Caco-2 (cell line): Measurements from ENCODE around the gene SIX3. TPM values are rescaled to one million over a fixed set of nuclear protein-coding genes. Genes with fewer than 3 reads are reported as not detected.

Source experiments
- BruUV-seq: library from RNA; stranded (reverse); fragments of 400-500 nt; replicated peaks from 2 replicates; lab custom pipeline; 2021; lab: Mats Ljungman, UMichigan
- CTCF ChIA-PET: fragments of 300-600 bp; sonication (Branson Sonifier 250); formaldehyde crosslinking; loops from one replicate; lab custom pipeline; 2022; ENCODE audit warnings: antibody characterized with exemption; lab: Charles Lee
- POLR2A ChIA-PET: fragments of 300-600 bp; sonication (Branson Sonifier 250); formaldehyde crosslinking; loops from one replicate; lab custom pipeline; 2022; ENCODE audit warnings: antibody characterized with exemption; lab: Charles Lee
- DNase-seq, 2 experiments: peaks; one replicate each; pipeline versions ENCODE4 v3.0.0 to v3.0.0-alpha.2; 2020 to 2022
- H3K27me3 ChIP-seq: replicated peaks from 2 replicates; pipeline ENCODE4 v1.6.0; 2011; ENCODE audit warnings: low read length; ENCODE audit not compliant: control insufficient read depth, insufficient read depth
- H3K36me3 ChIP-seq: 2 replicates; pipeline ENCODE4 v1.5.1; 2011; ENCODE audit warnings: low read length; ENCODE audit not compliant: control insufficient read depth, insufficient read depth
- H3K4me1 ChIP-seq: fragments of 250-450 bp; sonication (Bioruptor Pico); 2 replicates; pipeline ENCODE4 v1.5.1; 2020; ENCODE audit warnings: mild to moderate bottlenecking
- H3K4me3 ChIP-seq: 2 replicates; pipeline ENCODE4 v1.5.1; 2011; ENCODE audit warnings: low read depth, mild to moderate bottlenecking, control low read depth, low read length
- H3K9me3 ChIP-seq: fragments of 250-450 bp; sonication (Bioruptor Pico); 2 replicates; pipeline ENCODE4 v1.5.1; 2020; ENCODE audit warnings: mild to moderate bottlenecking, moderate library complexity
- H3K27ac Mint-ChIP-seq: one replicate; pipeline ENCODE4 v1.8.0; 2022; ENCODE audit warnings: mixed read lengths; ENCODE audit not compliant: unreplicated experiment
- H3K27me3 Mint-ChIP-seq: one replicate; pipeline ENCODE4 v1.8.0; 2022; ENCODE audit warnings: mixed read lengths; ENCODE audit not compliant: insufficient read depth, unreplicated experiment
- H3K36me3 Mint-ChIP-seq: one replicate; pipeline ENCODE4 v1.8.0; 2022; ENCODE audit warnings: mild to moderate bottlenecking, mixed read lengths; ENCODE audit not compliant: insufficient read depth, unreplicated experiment
- H3K4me1 Mint-ChIP-seq: one replicate; pipeline ENCODE4 v1.8.0; 2022; ENCODE audit warnings: low read depth, mixed read lengths; ENCODE audit not compliant: unreplicated experiment
- H3K4me3 Mint-ChIP-seq: one replicate; pipeline ENCODE4 v1.8.0; 2022; ENCODE audit warnings: mild to moderate bottlenecking, moderate library complexity, mixed read lengths; ENCODE audit not compliant: unreplicated experiment
- H3K9me3 Mint-ChIP-seq: one replicate; pipeline ENCODE4 v1.8.0; 2022; ENCODE audit warnings: mixed read lengths; ENCODE audit not compliant: unreplicated experiment
- intact Hi-C: fragments of 100-400 bp; cut with micrococcal nuclease; formaldehyde crosslinking; loops from one replicate; pipeline ENCODE4 v1.10.0; 2022; ENCODE audit not compliant: unreplicated experiment
- total RNA-seq: library from RNA; stranded (reverse); gene quantifications from 2 replicates; pipeline ENCODE4 v1.2.3, GENCODE V29; 2022
- TF ChIP-seq, protein P1 (sequence below), 2 experiments: fragments of 200-600 bp in 1 of 2; IDR thresholded peaks; 1 replicate in 1 of 2; 2 replicates in 1 of 2; pipeline versions ENCODE4 v1.5.1 to v1.8.0; 2011 to 2022; ENCODE audit warnings: antibody characterized with exemption in 1 of 2, control low read depth in 1 of 2, inconsistent platforms in 1 of 2, low read depth in 1 of 2, low read length in 1 of 2, mild to moderate bottlenecking in 1 of 2, moderate library complexity in 1 of 2; ENCODE audit not compliant: insufficient read depth in 1 of 2, severe bottlenecking in 1 of 2, unreplicated experiment in 1 of 2

Gene SIX3
- total RNA-seq, 1 experiment from 2014 or later: not detected

DNA sequence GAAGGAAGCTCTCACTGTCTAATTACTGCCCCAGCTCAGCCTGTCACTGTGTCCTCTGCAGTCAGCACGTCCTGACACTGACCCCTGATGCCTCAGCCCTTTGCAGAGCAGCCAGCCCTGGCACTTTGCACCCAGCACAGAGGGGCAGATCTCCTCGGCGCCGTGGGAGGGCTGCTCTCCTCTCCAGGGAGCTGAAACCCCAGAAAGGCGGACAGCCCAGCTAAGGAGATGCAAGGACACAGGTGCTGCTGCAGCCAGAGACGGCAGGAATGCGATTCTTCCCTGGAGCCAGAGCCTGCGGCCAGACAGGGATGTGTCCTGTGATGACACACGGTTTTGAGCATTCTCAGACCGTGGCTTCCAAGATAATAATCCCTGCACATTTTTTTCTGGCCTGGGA lies 34.5 kb upstream of the SIX3 start:
- ChIA-PET POLR2A (no interaction called here), CTCF (no interaction called here)
- H3K27ac Mint-ChIP-seq: no peak overlapping the region
- Histone ChIP-seq H3K4me3 (no peak overlapping the region), H3K9me3 (peaks cover 23% of the 10 kb centered on the region), H3K36me3 (no peaks in the 10 kb centered on the region), H3K4me1 (no peaks in the 10 kb centered on the region), H3K27me3 (no peaks in the 10 kb centered on the region)
- H3K4me3 Mint-ChIP-seq: no peak overlapping the region
- no TSS peak for BruUV-seq
- peak; percentile 12 to 46 for DNase-seq
- peaks cover 21% of the 10 kb centered on the region for H3K9me3 Mint-ChIP-seq
- no peaks in the 10 kb centered on the region for H3K36me3 Mint-ChIP-seq
- TF ChIP-seq, protein P1, sequence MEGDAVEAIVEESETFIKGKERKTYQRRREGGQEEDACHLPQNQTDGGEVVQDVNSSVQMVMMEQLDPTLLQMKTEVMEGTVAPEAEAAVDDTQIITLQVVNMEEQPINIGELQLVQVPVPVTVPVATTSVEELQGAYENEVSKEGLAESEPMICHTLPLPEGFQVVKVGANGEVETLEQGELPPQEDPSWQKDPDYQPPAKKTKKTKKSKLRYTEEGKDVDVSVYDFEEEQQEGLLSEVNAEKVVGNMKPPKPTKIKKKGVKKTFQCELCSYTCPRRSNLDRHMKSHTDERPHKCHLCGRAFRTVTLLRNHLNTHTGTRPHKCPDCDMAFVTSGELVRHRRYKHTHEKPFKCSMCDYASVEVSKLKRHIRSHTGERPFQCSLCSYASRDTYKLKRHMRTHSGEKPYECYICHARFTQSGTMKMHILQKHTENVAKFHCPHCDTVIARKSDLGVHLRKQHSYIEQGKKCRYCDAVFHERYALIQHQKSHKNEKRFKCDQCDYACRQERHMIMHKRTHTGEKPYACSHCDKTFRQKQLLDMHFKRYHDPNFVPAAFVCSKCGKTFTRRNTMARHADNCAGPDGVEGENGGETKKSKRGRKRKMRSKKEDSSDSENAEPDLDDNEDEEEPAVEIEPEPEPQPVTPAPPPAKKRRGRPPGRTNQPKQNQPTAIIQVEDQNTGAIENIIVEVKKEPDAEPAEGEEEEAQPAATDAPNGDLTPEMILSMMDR (IDR thresholded peaks at IDR 0.05; ENCODE audit: insufficient read depth in 1 of 2, low read depth in 1 of 2, low read length in 1 of 2, severe bottlenecking in 1 of 2, unreplicated experiment in 1 of 2): no peak
- intact Hi-C loops: no loop called here
- no peaks in the 10 kb centered on the region for H3K4me1 Mint-ChIP-seq
- H3K27me3 Mint-ChIP-seq: peaks cover 10% of the 10 kb centered on the region

DNA sequence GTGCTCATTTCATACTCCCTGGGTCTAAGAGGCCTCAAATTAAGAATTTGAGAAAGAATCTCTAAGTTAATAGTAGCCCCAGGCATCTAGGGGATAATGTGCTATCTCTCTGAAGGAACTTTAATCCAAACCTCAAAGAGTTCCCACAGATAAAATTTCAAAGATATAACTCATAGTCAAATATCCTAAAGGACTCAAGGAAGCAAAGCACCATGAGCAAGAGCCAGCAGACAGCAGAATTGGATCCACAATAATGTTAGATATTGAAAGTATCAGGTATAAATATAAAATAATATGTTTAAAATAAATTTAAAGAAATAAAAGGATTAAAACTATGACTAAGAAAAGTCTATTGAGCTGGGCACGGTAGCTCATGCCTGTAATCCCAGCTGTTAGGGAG lies 31.7 kb upstream of the SIX3 start:
- no peaks in the 10 kb centered on the region for H3K4me1 ChIP-seq
- H3K27ac Mint-ChIP-seq: no peak overlapping the region
- BruUV-seq: no TSS peak
- ChIA-PET CTCF (no interaction called here), POLR2A (no interaction called here)
- peaks cover 5% of the 10 kb centered on the region for H3K27me3 Mint-ChIP-seq
- H3K4me1 Mint-ChIP-seq: no peaks in the 10 kb centered on the region
- peaks cover 20% of the 10 kb centered on the region for H3K9me3 ChIP-seq
- H3K27me3 ChIP-seq: no peaks in the 10 kb centered on the region; the same call in 1 of the 2 replicates
- intact Hi-C loops: no loop called here
- no peak overlapping the region for H3K4me3 ChIP-seq
- no peaks in the 10 kb centered on the region for H3K36me3 ChIP-seq
- no peaks in the 10 kb centered on the region for H3K36me3 Mint-ChIP-seq
- no peak for DNase-seq
- H3K4me3 Mint-ChIP-seq: no peak overlapping the region
- peaks cover 21% of the 10 kb centered on the region for H3K9me3 Mint-ChIP-seq
- TF ChIP-seq, protein P1 (IDR thresholded peaks at IDR 0.05; ENCODE audit: insufficient read depth in 1 of 2, low read depth in 1 of 2, low read length in 1 of 2, severe bottlenecking in 1 of 2, unreplicated experiment in 1 of 2): no peak

DNA sequence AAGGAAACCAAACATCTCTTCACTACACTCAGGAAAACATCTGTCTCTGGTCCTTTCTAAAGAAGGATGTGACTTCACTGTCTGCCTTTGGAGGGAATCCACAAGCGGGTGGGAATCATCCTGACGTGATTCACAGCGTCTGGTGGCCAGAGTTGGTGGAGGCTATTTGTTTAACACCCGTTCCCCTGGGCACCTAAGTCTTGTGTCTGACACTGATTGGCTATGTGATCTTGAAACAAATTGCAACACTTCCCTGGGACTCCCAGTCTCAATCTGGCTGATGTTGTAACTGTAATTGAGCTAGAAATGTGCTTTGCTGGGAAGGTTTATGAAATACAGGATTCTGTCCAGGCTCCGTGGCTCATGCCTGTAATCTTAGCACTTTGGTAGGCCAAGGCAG lies 28.8 kb upstream of the SIX3 start:
- no peak for DNase-seq
- Mint-ChIP-seq H3K4me3 (no peak overlapping the region), H3K4me1 (no peaks in the 10 kb centered on the region), H3K27ac (no peak overlapping the region), H3K27me3 (peaks cover 5% of the 10 kb centered on the region), H3K36me3 (no peaks in the 10 kb centered on the region), H3K9me3 (peaks cover 11% of the 10 kb centered on the region)
- Histone ChIP-seq H3K4me1 (no peaks in the 10 kb centered on the region), H3K27me3 (no peaks in the 10 kb centered on the region; the same call in 1 of the 2 replicates), H3K36me3 (no peaks in the 10 kb centered on the region), H3K9me3 (peaks cover 11% of the 10 kb centered on the region), H3K4me3 (no peak overlapping the region)
- ChIA-PET CTCF (no interaction called here), POLR2A (no interaction called here)
- TF ChIP-seq, protein P1 (IDR thresholded peaks at IDR 0.05; ENCODE audit: insufficient read depth in 1 of 2, low read depth in 1 of 2, low read length in 1 of 2, severe bottlenecking in 1 of 2, unreplicated experiment in 1 of 2): no peak
- no TSS peak for BruUV-seq
- intact Hi-C loops: no loop called here
